ENCODE measurements around the gene GYS2.

GYS2 gene

DNA sequence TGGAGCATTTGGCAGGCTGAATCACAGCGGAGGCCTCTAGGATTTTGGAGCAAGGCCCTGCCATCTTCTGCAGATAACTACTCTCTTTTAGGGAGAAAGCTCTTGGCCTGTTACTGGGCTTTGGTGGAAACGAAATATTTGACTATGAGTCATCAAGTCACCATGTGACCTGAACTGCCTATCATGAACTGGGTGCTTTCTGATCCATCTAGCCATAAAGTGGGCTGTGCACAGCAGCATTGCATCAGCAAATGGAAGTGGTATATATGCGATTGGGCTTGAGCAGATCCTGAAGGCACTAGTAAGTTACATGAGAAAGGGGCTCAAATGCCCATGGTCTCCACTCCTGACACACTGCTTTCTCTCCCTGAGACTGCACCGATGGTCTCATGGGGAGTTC, 21.1 kb downstream of the GYS2 start:
- no peaks in the 10 kb centered on the region for H3K4me1 ChIP-seq (ENCODE audit: insufficient read depth, low read length, poor library complexity, severe bottlenecking)
- no peaks in the 10 kb centered on the region for H3K9me3 ChIP-seq (ENCODE audit: insufficient read depth, low read depth, low read length)
- H3K79me2 ChIP-seq (ENCODE audit: insufficient read depth, low read length): no peaks in the 10 kb centered on the region
- no peaks in the 10 kb centered on the region for H3K9me2 ChIP-seq (replicated peaks; ENCODE audit: low read depth, low read length)
- H3K4me2 ChIP-seq (ENCODE audit: low read depth, low read length, poor library complexity, severe bottlenecking): no peak overlapping the region
- no peak overlapping the region for H3K9ac ChIP-seq (ENCODE audit: low read depth, low read length, poor library complexity, severe bottlenecking)
- H3K36me3 ChIP-seq (ENCODE audit: insufficient read depth, low read length): no peaks in the 10 kb centered on the region
- no peak overlapping the region for H3K4me3 ChIP-seq (ENCODE audit: low read length, poor library complexity, severe bottlenecking)
- no peaks in the 10 kb centered on the region for H3K27me3 ChIP-seq (ENCODE audit: insufficient read depth, low read length, poor library complexity, severe bottlenecking)
- H4K20me1 ChIP-seq (ENCODE audit: insufficient read depth, low read length, poor library complexity, severe bottlenecking): no peaks in the 10 kb centered on the region
- no peaks in the 10 kb centered on the region for H3F3A ChIP-seq (ENCODE audit: low read depth)
- no peak for TF ChIP-seq EZH2phosphoT487 (IDR thresholded peaks at IDR 0.05; ENCODE audit: borderline replicate concordance)
- TF ChIP-seq, protein P1, sequence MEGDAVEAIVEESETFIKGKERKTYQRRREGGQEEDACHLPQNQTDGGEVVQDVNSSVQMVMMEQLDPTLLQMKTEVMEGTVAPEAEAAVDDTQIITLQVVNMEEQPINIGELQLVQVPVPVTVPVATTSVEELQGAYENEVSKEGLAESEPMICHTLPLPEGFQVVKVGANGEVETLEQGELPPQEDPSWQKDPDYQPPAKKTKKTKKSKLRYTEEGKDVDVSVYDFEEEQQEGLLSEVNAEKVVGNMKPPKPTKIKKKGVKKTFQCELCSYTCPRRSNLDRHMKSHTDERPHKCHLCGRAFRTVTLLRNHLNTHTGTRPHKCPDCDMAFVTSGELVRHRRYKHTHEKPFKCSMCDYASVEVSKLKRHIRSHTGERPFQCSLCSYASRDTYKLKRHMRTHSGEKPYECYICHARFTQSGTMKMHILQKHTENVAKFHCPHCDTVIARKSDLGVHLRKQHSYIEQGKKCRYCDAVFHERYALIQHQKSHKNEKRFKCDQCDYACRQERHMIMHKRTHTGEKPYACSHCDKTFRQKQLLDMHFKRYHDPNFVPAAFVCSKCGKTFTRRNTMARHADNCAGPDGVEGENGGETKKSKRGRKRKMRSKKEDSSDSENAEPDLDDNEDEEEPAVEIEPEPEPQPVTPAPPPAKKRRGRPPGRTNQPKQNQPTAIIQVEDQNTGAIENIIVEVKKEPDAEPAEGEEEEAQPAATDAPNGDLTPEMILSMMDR (conservative IDR thresholded peaks at IDR 0.05; ENCODE audit: low read length): no peak
- H2AFZ ChIP-seq (ENCODE audit: low read length): no peak overlapping the region

DNA sequence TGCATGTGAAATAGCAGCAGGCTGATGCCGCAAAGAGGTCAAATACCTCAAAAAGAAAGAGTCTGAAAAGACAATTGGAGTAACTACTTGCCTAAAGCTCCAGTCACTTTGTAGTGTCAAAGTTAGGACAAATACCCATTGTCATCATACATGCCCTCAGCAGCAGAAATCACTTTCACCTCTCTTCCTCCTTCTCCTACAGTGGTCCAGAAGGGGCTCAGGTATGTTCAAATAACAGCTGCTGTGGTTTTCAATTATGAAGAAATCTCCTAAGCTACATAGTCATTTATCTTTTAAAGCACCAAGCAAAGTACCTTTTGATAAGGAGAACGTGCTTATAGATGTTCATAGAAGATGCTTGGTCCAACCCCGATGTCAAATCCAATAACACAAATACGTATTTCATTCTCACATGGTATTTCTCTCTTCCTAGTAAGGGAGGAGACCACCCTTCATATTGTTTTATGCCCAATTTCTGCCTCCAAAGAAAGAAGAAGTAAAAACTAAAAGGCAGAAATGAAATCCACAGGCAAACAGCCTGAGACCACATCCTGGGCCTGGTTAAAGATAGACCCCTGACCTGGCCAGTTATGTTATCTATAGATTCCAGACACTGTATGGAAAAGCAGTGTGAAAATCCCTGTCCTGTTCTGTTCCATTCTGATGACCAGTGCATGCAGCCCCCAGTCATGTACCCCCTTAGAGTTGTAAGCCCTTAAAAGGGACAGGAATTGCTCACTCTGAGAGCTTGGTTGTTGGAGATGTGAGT, 23.7 kb downstream of the GYS2 start:
- Histone ChIP-seq H3K9me3 (ENCODE audit: insufficient read depth, low read depth, low read length) (no peaks in the 10 kb centered on the region), H3K4me1 (ENCODE audit: insufficient read depth, low read length, poor library complexity, severe bottlenecking) (no peaks in the 10 kb centered on the region), H3F3A (ENCODE audit: low read depth) (no peaks in the 10 kb centered on the region), H2AFZ (ENCODE audit: low read length) (no peak overlapping the region), H3K27me3 (ENCODE audit: insufficient read depth, low read length, poor library complexity, severe bottlenecking) (no peaks in the 10 kb centered on the region), H4K20me1 (ENCODE audit: insufficient read depth, low read length, poor library complexity, severe bottlenecking) (no peaks in the 10 kb centered on the region), H3K9me2 (replicated peaks; ENCODE audit: low read depth, low read length) (no peaks in the 10 kb centered on the region), H3K4me3 (ENCODE audit: low read length, poor library complexity, severe bottlenecking) (no peak overlapping the region), H3K4me2 (ENCODE audit: low read depth, low read length, poor library complexity, severe bottlenecking) (no peak overlapping the region), H3K36me3 (ENCODE audit: insufficient read depth, low read length) (no peaks in the 10 kb centered on the region), H3K79me2 (ENCODE audit: insufficient read depth, low read length) (no peaks in the 10 kb centered on the region), H3K9ac (ENCODE audit: low read depth, low read length, poor library complexity, severe bottlenecking) (no peak overlapping the region)
- no peak for TF ChIP-seq EZH2phosphoT487 (IDR thresholded peaks at IDR 0.05; ENCODE audit: borderline replicate concordance)
- TF ChIP-seq, protein P1 (conservative IDR thresholded peaks at IDR 0.05; ENCODE audit: low read length): no peak

DNA sequence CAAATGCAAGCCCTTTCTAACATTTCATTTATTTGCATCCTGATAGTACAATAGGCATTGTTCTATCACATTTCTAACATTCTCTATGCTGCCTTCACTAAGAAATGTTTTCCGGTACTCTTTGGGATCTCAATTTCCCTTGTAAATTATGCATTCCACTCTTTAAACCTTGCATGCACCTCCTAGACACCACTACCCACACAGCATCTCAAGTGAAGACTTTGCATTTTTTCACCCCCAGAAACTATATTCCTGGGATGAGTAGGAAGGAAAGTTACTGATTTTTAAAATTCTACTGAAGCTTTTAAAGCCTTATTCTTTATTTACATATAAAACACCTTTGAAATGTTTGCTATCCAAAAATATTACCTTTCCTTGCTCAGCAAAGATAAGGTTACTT, 27.1 kb downstream of the GYS2 start:
- no peak for TF ChIP-seq EZH2phosphoT487 (IDR thresholded peaks at IDR 0.05; ENCODE audit: borderline replicate concordance)
- TF ChIP-seq, protein P1 (conservative IDR thresholded peaks at IDR 0.05; ENCODE audit: low read length): no peak
- Histone ChIP-seq H3K9me2 (replicated peaks; ENCODE audit: low read depth, low read length) (no peaks in the 10 kb centered on the region), H3K4me3 (ENCODE audit: low read length, poor library complexity, severe bottlenecking) (no peak overlapping the region), H3F3A (ENCODE audit: low read depth) (no peaks in the 10 kb centered on the region), H3K9me3 (ENCODE audit: insufficient read depth, low read depth, low read length) (no peaks in the 10 kb centered on the region), H3K79me2 (ENCODE audit: insufficient read depth, low read length) (no peaks in the 10 kb centered on the region), H3K9ac (ENCODE audit: low read depth, low read length, poor library complexity, severe bottlenecking) (no peak overlapping the region), H2AFZ (ENCODE audit: low read length) (no peak overlapping the region), H3K27me3 (ENCODE audit: insufficient read depth, low read length, poor library complexity, severe bottlenecking) (no peaks in the 10 kb centered on the region), H3K4me1 (ENCODE audit: insufficient read depth, low read length, poor library complexity, severe bottlenecking) (no peaks in the 10 kb centered on the region), H3K4me2 (ENCODE audit: low read depth, low read length, poor library complexity, severe bottlenecking) (no peak overlapping the region), H4K20me1 (ENCODE audit: insufficient read depth, low read length, poor library complexity, severe bottlenecking) (no peaks in the 10 kb centered on the region), H3K36me3 (ENCODE audit: insufficient read depth, low read length) (no peaks in the 10 kb centered on the region)
